K562 (cell line): ENCODE data around the gene TF. TPM values are rescaled to one million over a fixed set of nuclear protein-coding genes. Genes with fewer than 3 reads are reported as not detected.

Experiments used
- CEBPG ChIP-seq, 3 experiments: fragments of 200-800 bp in 1 of 3; sonication (Bioruptor generic) in 1 of 3; sonication (generic) in 1 of 3; formaldehyde crosslinking in 1 of 3; IDR thresholded peaks in 2 of 3; conservative IDR thresholded peaks in 1 of 3; 2 replicates each; pipeline versions ENCODE4 v1.6.1 to v1.8.0; 2016 to 2022; ENCODE audit warnings: missing compliant biosample characterization in 2 of 3, missing genetic modification characterization in 2 of 3, mild to moderate bottlenecking in 1 of 3, missing genetic modification reagents in 1 of 3
- EP300 ChIP-seq: IDR thresholded peaks from 2 replicates; pipeline ENCODE4 v1.6.1; 2012; ENCODE audit warnings: low read length, improper control_type of control experiment
- EP400 ChIP-seq: fragments of 450-650 bp; IDR thresholded peaks from 2 replicates; pipeline ENCODE4 v1.6.1; 2017; ENCODE audit warnings: antibody characterized with exemption, mild to moderate bottlenecking, moderate library complexity
- ERF ChIP-seq: fragments of 450-650 bp; formaldehyde crosslinking; IDR thresholded peaks from 2 replicates; pipeline ENCODE4 v1.4.0; 2020; ENCODE audit warnings: mild to moderate bottlenecking, mixed read lengths
- FOXK2 ChIP-seq, 2 experiments: fragments of 450-650 bp; IDR thresholded peaks in 1 of 2; conservative IDR thresholded peaks in 1 of 2; 2 replicates each; pipeline ENCODE4 v1.6.1; 2016; ENCODE audit warnings: low read depth in 2 of 2, mild to moderate bottlenecking in 1 of 2
- GATA2 ChIP-seq: sonication (generic); formaldehyde crosslinking; IDR thresholded peaks from 2 replicates; pipeline ENCODE4 v1.4.0; 2020; ENCODE audit warnings: mild to moderate bottlenecking, missing genetic modification reagents
- HMGN3 ChIP-seq: IDR thresholded peaks from 2 replicates; pipeline ENCODE4 v1.6.1; 2011; ENCODE audit warnings: borderline replicate concordance, low read depth, mild to moderate bottlenecking, mixed read lengths, low read length; ENCODE audit not compliant: insufficient read length; ENCODE audit errors: extremely low read depth
- MGA ChIP-seq: fragments of 450-650 bp; IDR thresholded peaks from 2 replicates; pipeline ENCODE4 v1.6.1; 2016; ENCODE audit warnings: mild to moderate bottlenecking, moderate library complexity
- MYC ChIP-seq, 2 experiments: fragments of 250-450 bp in 1 of 2; sonication (Bioruptor Pico) in 1 of 2; IDR thresholded peaks; 2 replicates each; pipeline versions ENCODE4 v1.5.1 to v1.6.1; 2012 to 2021; ENCODE audit warnings: low read depth in 2 of 2, borderline replicate concordance in 1 of 2, improper control_type of control experiment in 1 of 2, low read length in 1 of 2, mild to moderate bottlenecking in 1 of 2, moderate library complexity in 1 of 2
- NFIC ChIP-seq: fragments of 450-650 bp; IDR thresholded peaks from 2 replicates; pipeline ENCODE4 v1.6.1; 2017; ENCODE audit warnings: mild to moderate bottlenecking, inconsistent platforms
- SMARCA4 ChIP-seq: fragments of 450-650 bp; IDR thresholded peaks from 2 replicates; pipeline ENCODE4 v1.6.1; 2016
- ZBTB34 ChIP-seq: fragments of 250-450 bp; sonication (Bioruptor Pico); IDR thresholded peaks from 2 replicates; pipeline ENCODE4 v1.8.0; 2021; ENCODE audit warnings: mild to moderate bottlenecking, moderate library complexity
- ZEB2 ChIP-seq: fragments of 450-650 bp; IDR thresholded peaks from 2 replicates; pipeline ENCODE4 v1.6.1; 2016
- polyA plus RNA-seq, 8 experiments: library from polyadenylated mRNA; depleted of rRNA in 4 of 8; stranded (reverse) in 5 of 8; unstranded in 3 of 8; fragments of >200 nt; fragmentation: Nextera tagmentation in 2 of 8; fragmentation: Illumina TruSeq in 1 of 8; extraction: Ambion mirVana in 2 of 8; extraction: Trizol in 1 of 8; gene quantifications; 2 replicates each; pipeline versions ENCODE4 v1.2.1 to v1.2.3, GENCODE V29; 2011 to 2014; ENCODE audit warnings: inconsistent platforms in 1 of 8, missing spikeins in 1 of 8
- total RNA-seq, 7 experiments: library from RNA; depleted of rRNA in 6 of 7; stranded (reverse); fragments of >200 nt in 6 of 7; fragmentation: Illumina TruSeq in 2 of 7; extraction: Trizol in 2 of 7; gene quantifications; 2 replicates each; pipeline versions ENCODE4 v1.2.1 to v1.2.3, GENCODE V29; 2011 to 2021; ENCODE audit warnings: low replicate concordance in 1 of 7

The TF gene
- total and polyA plus RNA-seq, 9 of the 15 experiments (the other 6 are each of a cell fraction or from before 2014, with no cell fraction given), result 0.09 to 9.2 (median 3.1) TPM

GRCh38 chr3:133747907-133748639 is 1.9 kb downstream of the TF start (continued):
- TF ChIP-seq HMGN3 (no peak), EP300 (peak; percentile 72), ZBTB34 (CRISPR knock-in tag) (no peak), GATA2 (CRISPR knock-in tag) (peak; percentile 49; the same call in 1 of the 2 replicates), MGA (peak; percentile 67), MYC (IDR thresholded peaks at IDR 0.05; ENCODE audit: low read depth, low read length) (peak; percentile 60; the same call in 1 of the 2 replicates), MYC (CRISPR knock-in tag; IDR thresholded peaks at IDR 0.05; ENCODE audit: borderline replicate concordance, low read depth) (no peak), ERF (CRISPR knock-in tag) (no peak), ZEB2 (0 out of 2 replicates have a peak, but pooled peaks have one; percentile 22), EP400 (0 out of 2 replicates have a peak, but pooled peaks have one; percentile 36), FOXK2 (conservative IDR thresholded peaks at IDR 0.05 in 1 of 2, IDR thresholded peaks at IDR 0.05 in 1 of 2; ENCODE audit: low read depth in 2 of 2) (peak in 1 of 2 experiments; percentile 86; a peak in 2 of 4 replicates), SMARCA4 (peak; percentile 76), CEBPG (CRISPR knock-in tag; IDR thresholded peaks at IDR 0.05) (peak; percentile 88), CEBPG (tag; conservative IDR thresholded peaks at IDR 0.05 in 1 of 2, IDR thresholded peaks at IDR 0.05 in 1 of 2) (peak; percentile 39 to 78; a peak in 3 of 4 replicates), NFIC (peak; percentile 53; the same call in 1 of the 2 replicates)
